GM21360 (cell line): ENCODE data around the gene PDE4DIP.
"Not testable (repeated sequence)": the region's sequence is repeated elsewhere in the genome, so short reads cannot be mapped to it uniquely, and the experiment has no call there.

Experiments used
- ATAC-seq: cut with Tn5 transposase; IDR thresholded peaks from one replicate; pipeline ENCODE4 v1.9.1; 2021; ENCODE audit warnings: mild to moderate bottlenecking, moderate library complexity; ENCODE audit not compliant: unreplicated experiment

PDE4DIP gene

DNA sequence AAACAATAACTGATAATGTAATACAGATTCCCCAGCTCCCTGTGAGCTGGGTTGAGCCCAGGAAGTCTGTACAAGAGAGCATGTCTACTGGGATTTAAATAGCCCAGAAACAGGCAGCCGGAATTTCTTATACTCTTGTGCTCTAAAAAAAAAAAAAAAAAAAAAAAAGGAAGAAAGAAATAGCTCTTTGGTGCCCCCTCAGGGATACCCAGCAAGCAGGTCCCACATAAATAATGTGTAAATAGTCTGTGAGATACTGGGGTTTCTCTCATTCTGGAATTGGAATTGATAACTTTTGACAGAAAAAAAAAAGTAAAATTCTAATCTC lies 25.4 kb downstream of the PDE4DIP start:
- ATAC-seq: not testable (repeated sequence)

DNA sequence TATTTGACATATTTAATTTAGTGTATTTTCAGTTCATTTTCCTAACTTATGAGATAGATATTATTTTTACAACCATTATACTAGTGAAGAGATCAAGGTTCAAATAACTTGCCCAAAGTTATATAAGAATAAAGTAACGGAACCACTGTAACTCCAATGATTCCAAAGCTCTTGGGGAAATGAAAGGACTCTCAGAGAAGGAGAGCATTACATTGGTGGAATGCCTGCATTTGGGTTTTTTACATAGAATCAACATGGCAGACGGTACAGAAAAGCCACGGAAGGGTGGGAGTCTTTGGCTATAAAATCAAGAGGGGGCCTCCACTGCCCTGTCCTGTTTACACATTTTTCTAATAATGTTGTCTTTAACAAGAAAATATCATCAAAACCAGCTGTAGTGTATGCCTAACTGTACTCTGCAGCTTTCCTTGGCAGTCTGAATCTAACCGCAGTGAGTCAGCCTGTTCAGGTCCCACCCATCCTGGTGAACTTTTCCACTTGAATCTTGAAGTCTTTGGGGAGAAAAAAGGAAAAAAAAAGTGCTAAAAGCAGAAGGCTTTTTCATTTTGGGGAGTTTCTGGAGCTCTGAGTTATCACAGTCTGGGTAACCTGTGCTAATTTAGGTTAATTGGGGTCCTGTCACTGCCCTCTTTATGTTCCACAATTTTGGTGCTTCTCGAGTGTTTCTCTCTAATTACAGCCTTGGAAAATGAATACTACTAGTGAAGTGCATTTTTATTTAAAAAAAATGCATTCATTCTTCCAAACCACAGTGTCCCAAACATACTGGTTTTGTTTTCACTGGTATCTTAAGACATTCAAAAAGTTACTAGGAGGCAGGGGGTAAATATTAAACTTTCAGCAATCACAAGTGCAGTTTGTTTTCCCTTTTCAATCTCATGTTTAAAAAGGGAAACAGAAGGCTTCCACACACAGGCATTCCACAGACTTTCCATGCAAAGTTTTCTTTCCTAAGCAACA lies 30.5 kb downstream of the PDE4DIP start:
- ATAC-seq: not testable (repeated sequence)

DNA sequence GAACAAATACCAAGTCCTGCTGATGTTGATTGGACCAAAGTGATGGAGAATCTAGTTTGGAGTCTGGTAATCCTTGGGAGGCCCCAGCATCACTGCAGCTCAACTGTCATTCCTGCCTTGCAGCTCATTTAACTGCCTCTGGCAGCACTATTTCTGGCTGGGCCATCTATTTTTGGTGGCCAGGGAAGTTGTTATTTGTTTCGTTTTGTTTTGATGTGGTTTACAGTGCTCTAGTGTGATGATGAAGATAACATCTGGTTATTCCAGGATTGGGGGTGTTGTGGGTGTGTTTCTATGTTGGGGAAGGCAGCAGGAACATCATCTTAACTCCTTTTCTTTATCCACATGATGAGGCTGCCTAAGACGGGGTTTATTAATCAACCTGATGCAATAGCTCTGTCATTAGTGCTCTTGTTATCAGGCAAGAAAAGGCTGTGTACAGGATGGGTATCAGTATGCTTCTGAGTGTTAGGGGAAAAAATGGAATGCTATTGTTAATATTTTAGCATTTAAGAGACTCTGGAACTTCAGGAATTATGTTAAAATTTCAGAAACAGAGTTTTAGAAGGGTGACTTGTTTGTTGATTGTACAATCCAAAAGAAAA lies 35.7 kb downstream of the PDE4DIP start:
- not testable (repeated sequence) for ATAC-seq

DNA sequence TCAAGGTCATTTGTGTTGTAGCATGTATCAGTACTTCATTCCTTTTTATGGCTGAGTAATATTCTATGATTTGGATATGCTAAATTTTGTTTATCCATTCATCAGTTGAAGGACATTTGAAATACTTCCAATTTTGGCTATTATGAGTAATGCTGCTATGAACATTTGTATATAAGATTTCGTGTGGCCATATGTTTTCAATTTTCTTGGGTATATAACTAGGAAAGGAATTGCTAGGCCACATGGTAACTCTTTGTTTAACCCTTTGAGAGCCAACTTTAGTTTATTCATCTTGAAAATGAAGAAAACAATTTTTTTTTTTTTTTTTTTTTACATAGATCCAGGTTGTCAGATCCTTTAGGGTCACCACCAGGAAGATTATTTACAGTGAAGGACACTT lies 37.0 kb downstream of the PDE4DIP start:
- ATAC-seq: not testable (repeated sequence)

DNA sequence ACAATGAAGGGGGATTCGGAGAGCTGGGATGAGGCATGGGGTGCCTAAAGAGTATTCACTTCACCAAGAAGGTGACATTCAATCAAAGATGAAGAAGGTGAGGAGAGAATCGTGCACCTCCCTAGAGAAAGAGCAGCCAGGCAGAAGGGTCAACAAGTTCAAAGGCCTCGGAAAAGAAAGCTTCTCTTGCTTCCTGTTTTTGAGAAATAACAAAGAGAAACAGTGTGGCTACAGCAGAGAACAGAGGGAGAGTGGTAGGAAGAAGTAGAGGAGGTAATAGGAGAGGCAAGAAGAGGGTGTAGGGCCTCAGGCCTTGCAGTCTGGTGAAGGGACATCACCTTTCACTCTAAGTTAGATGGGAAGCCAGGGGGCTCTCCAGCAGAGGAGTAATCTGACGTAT lies 41.0 kb downstream of the PDE4DIP start:
- not testable (repeated sequence) for ATAC-seq

DNA sequence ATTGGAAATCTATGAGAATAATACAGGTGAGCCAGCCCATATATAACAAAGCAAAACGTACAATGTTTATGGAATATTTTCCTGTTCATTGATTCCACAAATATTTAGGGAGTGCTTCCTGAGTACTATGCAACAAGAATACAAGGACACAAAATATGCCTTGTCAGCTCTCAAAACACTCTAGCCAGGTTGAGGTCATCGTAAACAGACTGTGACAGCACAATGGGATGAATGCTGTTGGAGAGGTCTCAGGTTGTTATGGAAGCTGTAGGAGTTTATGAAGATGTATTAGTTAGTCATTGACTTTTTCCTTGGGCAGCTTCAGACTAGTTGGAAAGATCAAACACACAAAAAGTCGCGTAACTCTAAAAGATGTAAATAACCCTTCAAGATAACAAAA lies 42.1 kb downstream of the PDE4DIP start:
- ATAC-seq: not testable (repeated sequence)

DNA sequence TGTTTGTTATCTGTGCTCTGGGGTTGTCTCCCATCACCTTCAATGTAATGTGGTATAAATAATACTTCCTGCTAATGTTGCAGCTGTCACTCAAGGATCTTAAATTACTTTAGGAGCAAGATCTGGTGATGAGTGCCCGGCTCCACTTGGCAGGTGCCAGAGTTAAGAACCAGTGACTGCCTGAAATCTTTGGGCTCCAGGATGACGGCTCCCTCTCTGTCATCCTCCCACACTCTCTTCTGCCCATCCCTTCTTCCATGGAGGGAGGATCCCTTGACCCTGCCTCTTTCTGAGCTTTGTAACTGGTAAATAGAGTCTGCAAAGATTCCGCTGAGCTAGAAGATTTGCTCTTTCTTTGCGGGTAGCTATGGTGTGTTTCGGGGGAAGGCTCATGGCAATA lies 44.4 kb downstream of the PDE4DIP start:
- not testable (repeated sequence) for ATAC-seq

DNA sequence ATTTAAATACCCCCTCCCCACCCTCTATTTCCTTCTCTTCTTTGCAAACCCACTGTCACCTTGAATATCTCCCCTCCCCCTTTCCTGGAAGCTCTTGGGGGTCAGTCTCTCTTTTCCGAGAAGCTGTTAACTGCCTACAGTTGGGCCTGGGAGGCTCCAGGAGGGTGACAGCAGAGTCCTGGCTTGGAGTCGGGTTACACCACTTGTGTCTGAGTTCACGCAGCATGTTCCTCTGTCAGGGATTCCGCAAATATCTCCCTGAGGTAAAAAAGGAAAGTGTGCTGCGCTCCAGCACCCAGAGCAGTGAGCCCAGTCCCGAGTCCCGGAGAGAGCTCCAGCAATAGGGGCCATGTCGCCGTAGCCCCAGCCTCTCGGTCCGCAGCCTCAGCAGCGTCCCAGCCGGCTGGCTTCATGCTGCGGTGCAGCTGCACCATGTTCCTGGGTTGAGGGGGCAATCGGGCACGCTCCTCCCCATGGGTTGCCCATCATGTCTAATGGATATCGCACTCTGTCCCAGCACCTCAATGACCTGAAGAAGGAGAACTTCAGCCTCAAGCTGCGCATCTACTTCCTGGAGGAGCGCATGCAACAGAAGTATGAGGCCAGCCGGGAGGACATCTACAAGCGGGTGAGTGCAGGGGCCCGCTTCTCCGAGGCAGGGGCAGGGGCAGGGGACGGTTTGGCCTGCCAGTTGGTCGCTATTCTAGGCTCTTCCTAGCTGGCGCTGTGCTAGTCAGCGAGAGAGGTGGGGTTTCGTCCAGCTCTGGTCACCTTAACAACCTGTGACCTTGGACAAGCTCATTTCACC lies 45.2 kb downstream of the PDE4DIP start:
- not testable (repeated sequence) for ATAC-seq

DNA sequence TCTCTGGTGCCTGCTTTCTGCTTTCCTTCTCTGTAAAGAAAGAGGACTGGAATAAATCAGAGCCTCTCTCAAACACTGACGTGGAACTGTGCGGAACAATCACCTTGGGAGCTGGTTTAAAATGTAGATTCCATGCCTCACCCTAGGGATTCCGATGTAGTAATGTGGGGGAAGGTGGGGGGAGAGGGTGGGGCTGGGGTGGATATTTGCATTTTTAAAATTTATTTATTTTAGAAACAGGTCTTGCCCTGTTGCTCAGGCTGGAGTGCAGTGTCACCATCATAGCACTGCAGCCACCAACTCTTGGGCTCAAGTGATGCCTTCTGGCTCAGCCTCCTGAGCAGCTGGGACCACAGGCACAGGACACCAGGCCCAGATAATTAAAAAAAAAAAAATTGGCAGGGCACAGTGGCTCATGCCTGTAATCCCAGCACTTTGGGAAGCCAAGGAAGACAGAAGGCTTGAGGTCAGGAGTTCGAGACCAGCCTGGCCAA lies 45.9 kb downstream of the PDE4DIP start:
- not testable (repeated sequence) for ATAC-seq

DNA sequence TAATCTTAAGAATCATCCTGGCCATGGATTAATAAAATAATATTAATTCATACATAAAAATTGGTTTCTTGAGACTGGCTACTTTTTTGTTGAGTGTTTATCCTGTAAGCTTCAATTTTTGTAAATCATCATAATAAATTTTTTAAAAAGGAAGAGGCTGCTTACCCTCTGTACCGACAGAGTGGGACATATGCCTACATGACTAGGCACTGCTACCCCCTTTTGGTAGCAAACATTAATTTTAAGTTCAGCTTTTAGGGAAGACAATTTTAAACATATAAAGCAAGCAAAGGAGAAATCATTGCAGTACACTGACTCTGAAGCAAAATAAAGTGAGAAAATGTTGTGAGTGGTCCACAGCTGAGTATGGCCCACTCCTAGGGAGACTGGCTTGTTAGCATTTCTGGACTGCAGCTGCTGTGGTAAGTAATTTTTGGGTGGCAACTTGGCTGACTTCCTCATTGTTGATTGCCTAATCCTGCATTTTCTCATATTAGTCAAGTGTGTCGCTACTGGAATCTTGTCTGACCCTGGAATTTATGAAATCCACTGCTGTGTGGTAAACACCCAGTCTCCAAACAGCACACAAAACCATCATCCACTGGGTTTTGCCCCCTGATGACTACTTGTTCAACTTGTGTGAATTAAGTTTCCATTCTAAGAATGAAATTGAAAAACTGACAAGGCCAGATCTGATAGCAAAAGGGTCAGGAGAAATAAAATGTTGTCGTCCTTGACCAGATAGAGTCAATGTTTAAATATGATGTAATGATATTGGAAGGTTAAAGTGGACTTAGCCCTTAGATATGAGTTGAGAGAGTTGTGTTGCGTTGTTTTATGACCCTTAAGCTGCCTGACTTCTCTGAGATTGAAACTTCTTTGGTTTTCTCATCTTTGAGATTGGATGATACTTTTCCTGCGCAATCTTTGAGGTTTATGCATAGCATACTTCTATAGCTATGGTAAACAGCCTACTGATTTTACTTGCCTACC lies 50.4 kb downstream of the PDE4DIP start:
- ATAC-seq: not testable (repeated sequence)

DNA sequence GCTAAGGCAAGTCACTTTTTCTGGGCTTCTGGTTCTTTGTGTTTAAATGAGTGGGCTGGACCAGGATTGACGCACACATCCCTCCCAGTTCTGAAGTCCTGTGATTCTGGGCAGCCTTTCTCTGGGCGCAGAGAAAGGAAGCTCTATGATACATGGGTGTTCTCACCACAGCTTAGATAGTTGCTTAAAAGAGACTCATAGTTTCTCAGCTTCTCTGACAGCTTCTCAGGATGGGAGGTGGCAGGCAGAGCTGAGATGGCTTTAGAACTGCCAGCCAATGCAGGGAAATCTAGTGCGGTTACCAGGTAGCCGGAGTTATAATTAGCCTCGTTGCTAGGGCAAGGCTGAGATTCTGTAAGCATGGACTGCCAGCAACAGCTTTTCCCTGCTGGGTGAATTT lies 55.8 kb downstream of the PDE4DIP start:
- ATAC-seq: not testable (repeated sequence)

DNA sequence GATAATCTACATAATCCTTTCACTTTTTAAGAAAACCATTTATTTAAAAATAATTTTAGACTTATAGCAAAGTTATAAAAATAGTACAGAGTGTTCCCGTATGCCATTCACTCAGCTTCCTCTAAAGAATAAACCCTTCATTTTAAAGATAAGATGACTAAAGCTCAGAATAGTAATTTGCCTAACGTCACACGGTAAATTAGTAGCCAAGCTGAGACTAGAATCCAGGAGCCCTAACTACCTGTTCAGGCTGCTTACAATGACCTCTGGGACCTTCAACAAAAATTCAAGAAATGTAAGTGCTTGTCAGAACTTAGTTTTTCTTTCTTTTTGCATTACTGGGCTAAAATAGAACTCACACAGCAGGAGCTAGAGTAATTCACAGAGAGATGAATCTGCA lies 56.5 kb downstream of the PDE4DIP start:
- ATAC-seq: not testable (repeated sequence)

DNA sequence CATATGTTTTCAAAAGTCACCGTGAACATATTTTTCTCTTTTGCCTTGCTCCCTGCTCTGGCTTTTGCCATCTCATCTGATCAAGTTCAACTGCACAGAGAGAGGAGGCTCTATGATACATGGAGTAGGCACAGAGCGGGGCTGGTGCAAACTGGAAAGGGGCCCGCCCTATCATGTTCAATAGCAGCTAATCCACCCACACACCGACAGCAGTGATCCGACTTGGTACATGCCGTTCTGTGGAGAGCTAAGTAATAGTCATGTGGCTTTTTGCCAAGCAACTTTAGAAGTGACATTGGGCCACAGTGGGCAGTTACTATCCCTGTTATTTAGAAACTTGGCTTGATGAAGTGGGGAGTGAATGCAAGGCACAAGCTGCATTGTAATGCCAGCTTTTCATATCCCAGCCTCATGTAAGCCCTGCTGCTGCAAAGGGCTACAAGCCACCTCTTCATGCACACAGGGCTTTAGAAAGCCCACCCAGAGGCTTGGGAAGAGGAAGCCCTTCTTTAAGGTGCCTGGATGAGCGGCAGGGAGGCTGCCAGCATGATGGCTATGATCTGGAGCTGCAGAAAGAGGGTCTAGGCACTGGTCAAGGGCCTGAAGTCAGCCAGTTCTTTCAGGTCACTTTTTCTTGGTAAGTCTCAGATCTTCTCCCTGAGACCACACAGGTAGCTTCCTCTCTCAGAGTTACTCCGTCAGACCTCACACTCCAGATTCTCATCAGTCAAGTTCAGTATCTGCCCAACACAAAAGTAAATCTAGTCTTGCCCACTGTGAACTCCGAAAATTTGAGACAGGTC lies 57.1 kb downstream of the PDE4DIP start:
- not testable (repeated sequence) for ATAC-seq

DNA sequence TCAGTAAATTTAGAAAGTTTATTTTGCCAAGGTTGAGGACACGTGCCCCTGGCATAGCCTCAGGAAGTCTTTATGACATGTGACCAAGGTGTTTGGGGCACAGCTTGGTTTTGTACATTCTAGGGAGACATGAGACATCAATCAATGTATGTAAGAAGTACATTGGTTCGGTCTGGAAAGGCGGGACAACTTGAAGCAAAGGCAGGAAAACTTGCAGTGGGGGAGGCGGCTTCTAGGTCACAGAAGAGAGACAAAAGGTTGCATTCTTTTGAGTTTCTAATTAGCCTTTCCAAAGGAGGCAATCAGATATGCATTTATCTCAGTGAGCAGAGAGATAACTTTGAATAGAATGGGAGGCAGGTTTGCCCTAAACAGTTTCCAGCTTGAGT lies 57.7 kb downstream of the PDE4DIP start:
- ATAC-seq: not testable (repeated sequence)

DNA sequence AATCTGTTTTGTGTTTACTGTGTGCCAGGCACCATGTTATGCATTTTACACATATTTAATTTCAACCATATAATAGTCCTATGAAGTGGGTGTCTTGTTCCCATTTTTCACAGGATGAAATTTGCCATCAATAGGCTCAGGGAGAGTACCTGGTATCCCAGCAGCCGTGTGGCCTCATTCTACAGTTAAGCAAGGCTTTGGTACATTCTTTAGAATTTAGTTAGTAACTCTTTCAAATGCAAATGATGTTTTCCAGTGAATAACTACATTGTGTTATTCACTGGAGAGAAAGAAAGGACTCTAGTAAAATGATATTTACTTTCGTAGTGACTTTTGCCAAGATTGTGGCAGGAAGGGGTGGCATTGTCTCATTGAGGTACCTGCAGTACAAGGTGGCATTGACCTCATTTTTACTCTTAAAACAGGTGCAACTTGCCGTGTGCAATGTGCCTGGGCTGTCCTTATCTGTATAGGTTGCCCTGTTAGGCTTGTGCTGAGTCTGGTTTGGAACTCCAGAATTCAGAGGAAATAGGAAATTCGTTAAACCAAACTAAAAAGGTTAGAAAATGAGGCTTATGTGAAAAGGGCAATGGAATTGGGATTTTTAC lies 65.1 kb downstream of the PDE4DIP start:
- ATAC-seq: not testable (repeated sequence)

DNA sequence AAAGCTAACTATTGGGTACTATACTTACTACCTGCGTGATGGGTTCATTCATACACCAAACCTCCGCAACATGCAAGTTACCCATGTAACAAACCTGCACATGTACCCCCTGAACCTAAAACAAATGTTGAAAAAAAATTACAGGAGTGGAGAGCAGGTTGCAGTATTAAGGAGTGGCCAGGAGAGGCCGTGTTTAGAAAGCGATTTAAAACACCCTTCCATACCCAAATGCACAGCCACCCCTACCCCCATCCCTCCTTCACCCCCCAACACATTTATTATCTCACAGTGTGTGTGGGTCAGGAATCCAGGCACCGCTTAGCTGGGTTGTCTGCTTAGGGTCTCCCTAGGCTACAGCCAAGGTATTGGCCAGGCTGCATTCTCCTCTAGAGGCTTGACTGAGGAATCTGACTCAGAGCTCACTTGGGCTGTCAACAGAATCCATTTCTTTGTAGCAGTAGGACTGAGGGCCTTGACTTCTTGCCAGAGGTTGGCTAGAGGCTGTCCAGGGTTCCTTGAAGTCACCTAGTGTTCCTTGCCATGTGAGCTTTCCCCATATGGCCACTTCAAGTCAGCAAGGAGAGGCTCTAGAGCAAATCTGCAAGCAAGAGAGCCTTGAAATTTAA lies 67.2 kb downstream of the PDE4DIP start:
- ATAC-seq: not testable (repeated sequence)

DNA sequence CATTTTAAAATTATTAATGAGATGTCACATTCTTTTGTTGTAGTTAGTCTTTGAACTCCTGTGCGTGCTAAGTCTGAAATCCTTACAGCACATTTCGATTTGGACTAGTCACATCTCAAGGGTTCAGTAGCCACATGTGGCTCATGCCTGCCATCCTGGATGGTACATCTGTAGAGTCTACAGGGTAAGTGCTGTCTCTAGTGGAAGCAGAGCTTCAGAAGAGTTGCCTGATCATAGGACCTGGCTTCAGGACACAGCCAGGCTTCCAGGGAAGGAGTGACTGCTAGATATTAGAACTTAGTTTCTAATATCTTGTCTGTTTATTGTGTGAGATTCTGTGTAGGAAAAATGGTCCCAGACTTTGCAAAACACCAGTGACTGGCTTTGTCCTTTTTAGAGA lies 72.0 kb downstream of the PDE4DIP start:
- not testable (repeated sequence) for ATAC-seq

DNA sequence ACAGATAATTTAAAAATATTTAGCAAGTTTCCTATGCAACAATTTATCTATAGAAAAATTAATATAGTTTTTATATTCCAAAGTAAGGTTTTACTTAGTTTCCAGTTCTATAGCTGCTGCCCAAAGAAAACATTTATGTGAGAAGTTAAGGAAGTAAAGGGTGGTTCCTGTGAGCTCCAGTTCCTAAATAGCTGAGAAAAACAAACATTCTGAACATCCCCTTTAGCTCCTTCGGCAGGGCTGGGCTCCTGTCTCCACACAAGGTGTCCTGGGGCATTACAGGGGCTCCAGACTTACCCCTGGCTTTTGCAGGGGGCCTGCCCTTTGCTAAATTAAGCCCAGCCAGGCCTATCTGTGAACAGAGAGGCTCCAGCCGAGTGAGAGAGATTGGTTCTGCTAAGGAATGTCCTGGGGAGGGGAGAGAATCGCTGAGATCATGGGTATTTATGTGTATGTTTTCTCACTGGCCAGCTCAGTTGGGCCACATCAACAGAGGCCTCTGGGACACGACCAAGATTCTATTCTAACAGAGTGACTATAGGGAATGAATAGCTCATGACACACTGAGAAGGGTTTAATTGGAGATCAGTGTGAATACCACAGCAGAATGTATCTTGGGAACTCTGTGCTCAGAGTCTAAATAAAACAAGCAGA lies 72.6 kb downstream of the PDE4DIP start:
- not testable (repeated sequence) for ATAC-seq
